Stimulated activated CD8-positive, alpha-beta memory T cell treated with anti-CD3 and anti-CD28 coated beads, Interleukin-12 subunit alpha, Interleukin-12 subunit beta, amount 100 ng/mL, for 1 hour (primary cell): Measurements from ENCODE around the gene RAB11B.
A peak's percentile ranks its signal among the peaks of the same experiment; 100 is the strongest.
"Not testable (repeated sequence)": the region's sequence is repeated elsewhere in the genome, so short reads cannot be mapped to it uniquely, and the experiment has no call there.

Source experiments
- DNase-seq: peaks from one replicate; pipeline ENCODE4 v3.0.0-alpha.2; 2020; ENCODE audit warnings: low read depth

RAB11B gene

GRCh38 chr19:8389891-8390616, at the start of gene RAB11B:
RAB11B (plus strand) TSS chr19:8390360; CDS start chr19:8390417, 57 bp downstream.
- DNase-seq = peak; percentile 93

- not testable (repeated sequence) for DNase-seq
Measured at GRCh38 chr19:8341504-8341903, 48.7 kb upstream of the RAB11B start.

- DNase-seq = no peak
Measured at GRCh38 chr19:8342316-8342683, 47.9 kb upstream of the RAB11B start.

GRCh38 chr19:8342684-8343482, 47.3 kb upstream of the RAB11B start, which contains the start of gene KANK3:
KANK3 (minus strand) TSS chr19:8343262; CDS start chr19:8337828, 5,434 bp downstream.
- DNase-seq = peak; percentile 85

GRCh38 chr19:8343483-8343844, 46.7 kb upstream of the RAB11B start:
- no peak for DNase-seq

GRCh38 chr19:8349629-8350372, 40.4 kb upstream of the RAB11B start:
- not testable (repeated sequence) for DNase-seq

GRCh38 chr19:8352134-8352827, 37.9 kb upstream of the RAB11B start:
- DNase-seq = no peak

GRCh38 chr19:8352845-8353244, 37.3 kb upstream of the RAB11B start:
- DNase-seq = not testable (repeated sequence)

- DNase-seq = no peak
Measured at GRCh38 chr19:8355631-8356402, 34.3 kb upstream of the RAB11B start.

- no peak for DNase-seq
Measured at GRCh38 chr19:8357007-8357521, 33.1 kb upstream of the RAB11B start.

GRCh38 chr19:8358948-8359347, 31.2 kb upstream of the RAB11B start:
- no peak for DNase-seq

GRCh38 chr19:8360196-8360595, 30.0 kb upstream of the RAB11B start:
- DNase-seq = no peak

- DNase-seq = no peak
Measured at GRCh38 chr19:8361921-8362793, 28.0 kb upstream of the RAB11B start.

- DNase-seq = no peak
Measured at GRCh38 chr19:8363803-8364771, 26.1 kb upstream of the RAB11B start, which contains the start of gene ANGPTL4. ANGPTL4 (plus strand) TSS chr19:8364155; CDS start chr19:8364322, 167 bp downstream.

- DNase-seq = no peak
Measured at GRCh38 chr19:8366121-8366581, 24.0 kb upstream of the RAB11B start.

- DNase-seq = no peak
Measured at GRCh38 chr19:8366961-8367326, 23.2 kb upstream of the RAB11B start.

- DNase-seq = no peak
Measured at GRCh38 chr19:8367327-8368001, 22.7 kb upstream of the RAB11B start.
